ENCODE data around the gene DENND1A.

DNA sequence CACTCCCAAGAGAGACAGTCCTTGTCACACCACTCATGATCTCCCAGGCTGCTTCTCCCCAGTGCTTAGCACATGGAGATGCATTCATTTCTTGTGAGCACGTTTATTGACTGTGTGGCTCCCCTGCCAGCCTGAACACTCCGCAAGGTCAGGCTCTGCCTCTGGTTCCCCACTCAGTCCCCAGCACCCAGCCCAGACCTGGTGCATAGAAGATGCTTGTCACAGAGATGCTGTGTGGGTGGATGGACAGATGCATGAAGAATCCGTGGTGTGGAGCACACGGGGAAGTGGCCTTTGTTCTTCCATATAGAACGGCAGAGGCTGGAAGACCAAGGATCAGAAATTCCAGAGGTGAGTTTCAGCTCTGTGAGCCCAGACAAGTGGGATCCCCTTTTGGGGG is 587.7 kb downstream of the DENND1A start:
- TF ChIP-seq, protein P1, sequence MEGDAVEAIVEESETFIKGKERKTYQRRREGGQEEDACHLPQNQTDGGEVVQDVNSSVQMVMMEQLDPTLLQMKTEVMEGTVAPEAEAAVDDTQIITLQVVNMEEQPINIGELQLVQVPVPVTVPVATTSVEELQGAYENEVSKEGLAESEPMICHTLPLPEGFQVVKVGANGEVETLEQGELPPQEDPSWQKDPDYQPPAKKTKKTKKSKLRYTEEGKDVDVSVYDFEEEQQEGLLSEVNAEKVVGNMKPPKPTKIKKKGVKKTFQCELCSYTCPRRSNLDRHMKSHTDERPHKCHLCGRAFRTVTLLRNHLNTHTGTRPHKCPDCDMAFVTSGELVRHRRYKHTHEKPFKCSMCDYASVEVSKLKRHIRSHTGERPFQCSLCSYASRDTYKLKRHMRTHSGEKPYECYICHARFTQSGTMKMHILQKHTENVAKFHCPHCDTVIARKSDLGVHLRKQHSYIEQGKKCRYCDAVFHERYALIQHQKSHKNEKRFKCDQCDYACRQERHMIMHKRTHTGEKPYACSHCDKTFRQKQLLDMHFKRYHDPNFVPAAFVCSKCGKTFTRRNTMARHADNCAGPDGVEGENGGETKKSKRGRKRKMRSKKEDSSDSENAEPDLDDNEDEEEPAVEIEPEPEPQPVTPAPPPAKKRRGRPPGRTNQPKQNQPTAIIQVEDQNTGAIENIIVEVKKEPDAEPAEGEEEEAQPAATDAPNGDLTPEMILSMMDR (IDR thresholded peaks at IDR 0.05), result no peak
- TF ChIP-seq POLR2A (IDR thresholded peaks at IDR 0.05), result no peak
- TF ChIP-seq POLR2AphosphoS5 (IDR thresholded peaks at IDR 0.05), result no peak
- no peak for TF ChIP-seq EP300 (IDR thresholded peaks at IDR 0.05)
